MCF 10A (cell line): ENCODE results near the gene DCTN5. TPM values are rescaled to one million over a fixed set of nuclear protein-coding genes. Genes with fewer than 3 reads are reported as not detected.

Experiments used
- BruUV-seq: library from RNA; stranded (reverse); fragments of 400-500 nt; replicated peaks from 2 replicates; lab custom pipeline; 2021; lab: Mats Ljungman, UMichigan
- CTCF ChIA-PET: fragments of 300-600 bp; sonication (Branson Sonifier 250); formaldehyde crosslinking; extraction: SDS; loops from one replicate; lab custom pipeline; 2021; ENCODE audit warnings: antibody characterized with exemption, inconsistent platforms; lab: Yijun Ruan, JAX
- POLR2A ChIA-PET: fragments of 300-600, 350-650 bp; sonication (Branson Sonifier 250); formaldehyde crosslinking; extraction: SDS; loops from one replicate; lab custom pipeline; 2020; ENCODE audit warnings: antibody characterized with exemption, inconsistent platforms; lab: Yijun Ruan, JAX
- DNase-seq: peaks from one replicate; pipeline ENCODE4 v3.0.0-alpha.2; 2018; ENCODE audit not compliant: unreplicated experiment
- H3K27ac Mint-ChIP-seq: one replicate; pipeline ENCODE4 v1.8.0; 2022; ENCODE audit warnings: mild to moderate bottlenecking, low read depth, mixed read lengths; ENCODE audit not compliant: unreplicated experiment
- H3K27me3 Mint-ChIP-seq: one replicate; pipeline ENCODE4 v1.8.0; 2022; ENCODE audit warnings: mixed read lengths; ENCODE audit not compliant: insufficient read depth, unreplicated experiment
- H3K36me3 Mint-ChIP-seq: one replicate; pipeline ENCODE4 v1.8.0; 2022; ENCODE audit warnings: mild to moderate bottlenecking, moderate library complexity, mixed read lengths; ENCODE audit not compliant: insufficient read depth, unreplicated experiment
- H3K4me1 Mint-ChIP-seq: one replicate; pipeline ENCODE4 v1.8.0; 2022; ENCODE audit warnings: mixed read lengths; ENCODE audit not compliant: insufficient read depth, unreplicated experiment
- H3K4me3 Mint-ChIP-seq: one replicate; pipeline ENCODE4 v1.8.0; 2022; ENCODE audit warnings: mild to moderate bottlenecking, moderate library complexity, mixed read lengths; ENCODE audit not compliant: unreplicated experiment
- H3K9me3 Mint-ChIP-seq: one replicate; pipeline ENCODE4 v1.8.0; 2022; ENCODE audit warnings: mixed read lengths; ENCODE audit not compliant: unreplicated experiment
- CTCF ChIP-seq: fragments of 200-600 bp; IDR thresholded peaks from one replicate; pipeline ENCODE4 v1.8.0; 2022; ENCODE audit warnings: antibody characterized with exemption, mild to moderate bottlenecking; ENCODE audit not compliant: unreplicated experiment
- intact Hi-C: fragments of 100-400 bp; cut with micrococcal nuclease; formaldehyde crosslinking; loops from 2 replicates; pipeline ENCODE4 v1.14.1; 2022
- total RNA-seq: library from RNA; stranded (reverse); gene quantifications from 2 replicates; pipeline ENCODE4 v1.2.3, GENCODE V29; 2022

Gene DCTN5
- total RNA-seq, 1 experiment from 2014 or later: 66.6 TPM

- no TSS peak for BruUV-seq
- no peak for DNase-seq
- intact Hi-C loops: no loop called here
- no peak for TF ChIP-seq CTCF
- Mint-ChIP-seq H3K27me3 (peaks cover 27% of the 10 kb centered on the region), H3K9me3 (peaks cover 8% of the 10 kb centered on the region), H3K27ac (no peak overlapping the region), H3K4me3 (no peak overlapping the region), H3K36me3 (no peaks in the 10 kb centered on the region), H3K4me1 (no peaks in the 10 kb centered on the region)
- ChIA-PET POLR2A (no interaction called here), CTCF (interaction anchor here (0.5 kb wide), 1 partner anchor 27 kb away, joined by 4 read pairs; no protein-coding TSS in a partner anchor)
Measured at GRCh38 chr16:23704772-23705516, 63.7 kb downstream of the DCTN5 start.

- H3K4me3 Mint-ChIP-seq: no peak overlapping the region
- no peak for TF ChIP-seq CTCF
- no peaks in the 10 kb centered on the region for H3K4me1 Mint-ChIP-seq
- H3K27ac Mint-ChIP-seq: no peak overlapping the region
- ChIA-PET CTCF (interaction anchor here (0.6 kb wide), 1 partner anchor 548 kb away, joined by 4 read pairs; no protein-coding TSS in a partner anchor), POLR2A (no interaction called here)
- no peak for DNase-seq
- H3K36me3 Mint-ChIP-seq: no peaks in the 10 kb centered on the region
- BruUV-seq: no TSS peak
- H3K27me3 Mint-ChIP-seq: peaks cover 27% of the 10 kb centered on the region
- intact Hi-C loops: no loop called here
- peaks cover 8% of the 10 kb centered on the region for H3K9me3 Mint-ChIP-seq
Measured at GRCh38 chr16:23705517-23705902, 64.2 kb downstream of the DCTN5 start.

GRCh38 chr16:23706439-23706838 lies 65.2 kb downstream of the DCTN5 start:
- CTCF ChIA-PET: interaction anchor here (0.6 to 1.6 kb wide), 2 partner anchors 21 to 234 kb away, joined by 4 to 6 read pairs; no protein-coding TSS in a partner anchor
- peaks cover 27% of the 10 kb centered on the region for H3K27me3 Mint-ChIP-seq
- H3K4me1 Mint-ChIP-seq: no peaks in the 10 kb centered on the region
- no peak overlapping the region for H3K4me3 Mint-ChIP-seq
- no TSS peak for BruUV-seq
- no peaks in the 10 kb centered on the region for H3K36me3 Mint-ChIP-seq
- H3K9me3 Mint-ChIP-seq: peaks cover 8% of the 10 kb centered on the region
- intact Hi-C loops: no loop called here
- POLR2A ChIA-PET: no interaction called here
- no peak overlapping the region for H3K27ac Mint-ChIP-seq
- no peak for DNase-seq
- no peak for TF ChIP-seq CTCF

GRCh38 chr16:23709536-23709935 lies 68.3 kb downstream of the DCTN5 start:
- ChIA-PET POLR2A (no interaction called here), CTCF (no interaction called here)
- H3K4me3 Mint-ChIP-seq: no peak overlapping the region
- H3K36me3 Mint-ChIP-seq: no peaks in the 10 kb centered on the region
- no peak for TF ChIP-seq CTCF
- no peaks in the 10 kb centered on the region for H3K9me3 Mint-ChIP-seq
- no peak overlapping the region for H3K27ac Mint-ChIP-seq
- intact Hi-C loops: no loop called here
- no TSS peak for BruUV-seq
- DNase-seq: no peak
- no peaks in the 10 kb centered on the region for H3K4me1 Mint-ChIP-seq
- peaks cover 17% of the 10 kb centered on the region for H3K27me3 Mint-ChIP-seq
